Activated gamma-delta T cell treated with Interleukin-2 at 50 U/mL for 16 hours (primary cell): ENCODE data around the gene CHSY1.

Experiments used
- DNase-seq: peaks from one replicate; pipeline ENCODE4 v3.0.0-alpha.2; 2020

The CHSY1 gene

GRCh38 chr15:101185770-101186169 lies 66.1 kb downstream of the CHSY1 start:
- DNase-seq, result no peak

- no peak for DNase-seq
Observed at GRCh38 chr15:101185336-101185735, 66.5 kb downstream of the CHSY1 start.

GRCh38 chr15:101184830-101185229 lies 67.0 kb downstream of the CHSY1 start:
- DNase-seq, result no peak

- DNase-seq, result no peak
Observed at GRCh38 chr15:101183931-101184305, 67.9 kb downstream of the CHSY1 start.

- no peak for DNase-seq
Observed at GRCh38 chr15:101183226-101183930, 68.5 kb downstream of the CHSY1 start.

GRCh38 chr15:101182215-101182614 lies 69.6 kb downstream of the CHSY1 start:
- no peak for DNase-seq

GRCh38 chr15:101181349-101181748 lies 70.5 kb downstream of the CHSY1 start:
- no peak for DNase-seq

GRCh38 chr15:101180620-101181307 lies 71.1 kb downstream of the CHSY1 start:
- no peak for DNase-seq

- no peak for DNase-seq
Observed at GRCh38 chr15:101179341-101180153, 72.3 kb downstream of the CHSY1 start.

- no peak for DNase-seq
Observed at GRCh38 chr15:101178931-101179330, 72.9 kb downstream of the CHSY1 start.

GRCh38 chr15:101178479-101178878 lies 73.4 kb downstream of the CHSY1 start:
- DNase-seq, result no peak

- no peak for DNase-seq
Observed at GRCh38 chr15:101177866-101178265, 74.0 kb downstream of the CHSY1 start.

- DNase-seq, result no peak
Observed at GRCh38 chr15:101176625-101177024, 75.2 kb downstream of the CHSY1 start.

GRCh38 chr15:101175401-101175800 lies 76.4 kb downstream of the CHSY1 start:
- DNase-seq, result no peak

GRCh38 chr15:101174152-101174920 lies 77.5 kb downstream of the CHSY1 start:
- no peak for DNase-seq

- DNase-seq, result no peak
Observed at GRCh38 chr15:101173233-101174119, 78.4 kb downstream of the CHSY1 start.

- no peak for DNase-seq
Observed at GRCh38 chr15:101172501-101173071, 79.3 kb downstream of the CHSY1 start.

GRCh38 chr15:101171954-101172353 lies 79.9 kb downstream of the CHSY1 start:
- no peak for DNase-seq

GRCh38 chr15:101170568-101171350 lies 81.1 kb downstream of the CHSY1 start:
- DNase-seq, result no peak

GRCh38 chr15:101169495-101170071 lies 82.3 kb downstream of the CHSY1 start:
- no peak for DNase-seq
